Astrocyte (in vitro differentiated cells and primary cell): ENCODE data around the gene RAB11FIP4. TPM values are rescaled to one million over a fixed set of nuclear protein-coding genes. Genes with fewer than 3 reads are reported as not detected.

Experiments used
- DNase-seq: peaks from one replicate; pipeline ENCODE4 v3.0.0-alpha.2; 2010; ENCODE audit warnings: low read depth
- FAIRE-seq: peaks from 2 replicates; lab custom pipeline; 2011; peaks lifted over from hg19 to GRCh38; lab: Jason Lieb, UNC
- H2AFZ ChIP-seq: 2 replicates; pipeline ENCODE4 v1.6.0; 2012; ENCODE audit warnings: low read depth, low read length, inconsistent platforms
- H3K27ac ChIP-seq: 2 replicates; pipeline ENCODE4 v1.5.1; 2011; ENCODE audit warnings: low read depth, low read length, inconsistent platforms
- H3K27me3 ChIP-seq: 2 replicates; pipeline ENCODE4 v1.6.0; 2011; ENCODE audit warnings: low read length, inconsistent platforms; ENCODE audit not compliant: insufficient read depth
- H3K36me3 ChIP-seq: 2 replicates; pipeline ENCODE4 v1.5.1; 2011; ENCODE audit warnings: low read length, inconsistent platforms; ENCODE audit not compliant: insufficient read depth
- H3K4me1 ChIP-seq: 2 replicates; pipeline ENCODE4 v1.5.1; 2011; ENCODE audit warnings: low read length, inconsistent platforms; ENCODE audit not compliant: insufficient read depth
- H3K4me2 ChIP-seq: 2 replicates; pipeline ENCODE4 v1.6.0; 2012; ENCODE audit warnings: low read length, inconsistent platforms
- H3K4me3 ChIP-seq: 2 replicates; pipeline ENCODE4 v1.5.1; 2011; ENCODE audit warnings: low read depth, mild to moderate bottlenecking, low read length, inconsistent platforms; ENCODE audit not compliant: insufficient read depth
- H3K79me2 ChIP-seq: 2 replicates; pipeline ENCODE4 v1.6.0; 2012; ENCODE audit warnings: mild to moderate bottlenecking, low read length, inconsistent platforms; ENCODE audit not compliant: insufficient read depth
- H3K9ac ChIP-seq: 2 replicates; pipeline ENCODE4 v1.6.0; 2012; ENCODE audit warnings: mild to moderate bottlenecking, low read length, inconsistent platforms
- H3K9me3 ChIP-seq: 2 replicates; pipeline ENCODE4 v1.5.1; 2012; ENCODE audit warnings: low read depth, mild to moderate bottlenecking, low read length, inconsistent platforms; ENCODE audit not compliant: insufficient read depth
- H4K20me1 ChIP-seq: 2 replicates; pipeline ENCODE4 v1.6.0; 2012; ENCODE audit warnings: low read length, inconsistent platforms; ENCODE audit not compliant: insufficient read depth
- H3K27ac Mint-ChIP-seq: one replicate; pipeline ENCODE4 v1.8.0; 2021; ENCODE audit warnings: mild to moderate bottlenecking, mixed read lengths; ENCODE audit not compliant: unreplicated experiment
- H3K27me3 Mint-ChIP-seq: one replicate; pipeline ENCODE4 v1.8.0; 2021; ENCODE audit warnings: low read depth, mixed read lengths; ENCODE audit not compliant: unreplicated experiment
- H3K36me3 Mint-ChIP-seq: one replicate; pipeline ENCODE4 v1.8.0; 2021; ENCODE audit warnings: low read depth, mixed read lengths; ENCODE audit not compliant: unreplicated experiment
- H3K4me1 Mint-ChIP-seq: one replicate; pipeline ENCODE4 v1.8.0; 2021; ENCODE audit warnings: low read depth, mixed read lengths; ENCODE audit not compliant: unreplicated experiment
- H3K4me3 Mint-ChIP-seq: one replicate; pipeline ENCODE4 v1.8.0; 2021; ENCODE audit warnings: mild to moderate bottlenecking, moderate library complexity, mixed read lengths; ENCODE audit not compliant: unreplicated experiment
- H3K9me3 Mint-ChIP-seq: one replicate; pipeline ENCODE4 v1.8.0; 2021; ENCODE audit warnings: mild to moderate bottlenecking, mixed read lengths; ENCODE audit not compliant: unreplicated experiment
- EZH2 ChIP-seq: IDR thresholded peaks from 2 replicates; pipeline ENCODE4 v1.6.1; 2012; ENCODE audit warnings: mild to moderate bottlenecking, low read length, inconsistent platforms; ENCODE audit not compliant: insufficient read depth
- total RNA-seq: library from RNA; stranded (reverse); gene quantifications from 2 replicates; pipeline ENCODE4 v1.2.1, GENCODE V29; 2021
- TF ChIP-seq, protein P1 (sequence below): IDR thresholded peaks from 2 replicates; pipeline ENCODE4 v1.5.1; 2011; ENCODE audit warnings: low read depth, mild to moderate bottlenecking, inconsistent platforms, low read length, moderate library complexity; ENCODE audit not compliant: insufficient read depth

The RAB11FIP4 gene
- total RNA-seq, 1 donor from 2014 or later = 4.4 TPM

DNA sequence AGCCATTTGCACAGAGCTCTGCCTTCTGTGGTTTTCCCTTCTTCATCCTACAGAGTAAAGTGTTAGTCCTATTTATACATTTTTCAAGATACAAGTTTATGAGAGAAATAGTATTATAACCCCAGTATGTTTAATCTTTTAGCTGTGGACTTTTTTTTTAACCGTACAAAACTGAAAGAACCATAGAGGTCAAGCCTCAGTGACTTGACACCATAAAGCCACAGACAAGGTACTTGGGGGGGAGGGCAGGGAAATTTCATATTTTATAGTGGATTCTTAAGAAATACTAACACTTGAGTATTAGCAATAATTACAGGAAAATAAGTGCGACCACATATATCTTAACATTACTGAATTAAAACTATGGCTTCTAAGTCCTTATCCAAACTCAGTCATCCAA, 17.0 kb upstream of the RAB11FIP4 start:
- Histone ChIP-seq H4K20me1 (peaks cover 7% of the 10 kb centered on the region), H3K36me3 (peaks cover 15% of the 10 kb centered on the region), H3K27ac (no peak overlapping the region), H3K4me3 (no peak overlapping the region), H3K27me3 (no peaks in the 10 kb centered on the region), H2AFZ (no peak overlapping the region), H3K9ac (no peak overlapping the region), H3K9me3 (no peaks in the 10 kb centered on the region), H3K79me2 (no peaks in the 10 kb centered on the region), H3K4me1 (peaks cover 5% of the 10 kb centered on the region), H3K4me2 (no peak overlapping the region)
- no peaks in the 10 kb centered on the region for H3K36me3 Mint-ChIP-seq
- no peaks in the 10 kb centered on the region for H3K9me3 Mint-ChIP-seq
- H3K27me3 Mint-ChIP-seq = no peaks in the 10 kb centered on the region
- no peak for TF ChIP-seq EZH2
- TF ChIP-seq, protein P1, sequence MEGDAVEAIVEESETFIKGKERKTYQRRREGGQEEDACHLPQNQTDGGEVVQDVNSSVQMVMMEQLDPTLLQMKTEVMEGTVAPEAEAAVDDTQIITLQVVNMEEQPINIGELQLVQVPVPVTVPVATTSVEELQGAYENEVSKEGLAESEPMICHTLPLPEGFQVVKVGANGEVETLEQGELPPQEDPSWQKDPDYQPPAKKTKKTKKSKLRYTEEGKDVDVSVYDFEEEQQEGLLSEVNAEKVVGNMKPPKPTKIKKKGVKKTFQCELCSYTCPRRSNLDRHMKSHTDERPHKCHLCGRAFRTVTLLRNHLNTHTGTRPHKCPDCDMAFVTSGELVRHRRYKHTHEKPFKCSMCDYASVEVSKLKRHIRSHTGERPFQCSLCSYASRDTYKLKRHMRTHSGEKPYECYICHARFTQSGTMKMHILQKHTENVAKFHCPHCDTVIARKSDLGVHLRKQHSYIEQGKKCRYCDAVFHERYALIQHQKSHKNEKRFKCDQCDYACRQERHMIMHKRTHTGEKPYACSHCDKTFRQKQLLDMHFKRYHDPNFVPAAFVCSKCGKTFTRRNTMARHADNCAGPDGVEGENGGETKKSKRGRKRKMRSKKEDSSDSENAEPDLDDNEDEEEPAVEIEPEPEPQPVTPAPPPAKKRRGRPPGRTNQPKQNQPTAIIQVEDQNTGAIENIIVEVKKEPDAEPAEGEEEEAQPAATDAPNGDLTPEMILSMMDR = no peak
- H3K4me3 Mint-ChIP-seq = no peak overlapping the region
- FAIRE-seq = no peak
- H3K4me1 Mint-ChIP-seq = peaks cover 3% of the 10 kb centered on the region
- no peak overlapping the region for H3K27ac Mint-ChIP-seq
- no peak for DNase-seq

GRCh38 chr17:31378638-31379037, 12.8 kb upstream of the RAB11FIP4 start:
- H3K79me2 ChIP-seq = no peaks in the 10 kb centered on the region
- FAIRE-seq = no peak
- no peaks in the 10 kb centered on the region for H3K27me3 ChIP-seq
- Mint-ChIP-seq H3K4me3 (no peak overlapping the region), H3K27me3 (no peaks in the 10 kb centered on the region), H3K27ac (no peak overlapping the region), H3K9me3 (no peaks in the 10 kb centered on the region), H3K36me3 (peaks cover 9% of the 10 kb centered on the region), H3K4me1 (peaks cover 7% of the 10 kb centered on the region)
- H3K4me2 ChIP-seq = no peak overlapping the region
- no peaks in the 10 kb centered on the region for H3K4me1 ChIP-seq
- H3K9ac ChIP-seq = no peak overlapping the region
- no peaks in the 10 kb centered on the region for H3K9me3 ChIP-seq
- DNase-seq = no peak
- H3K36me3 ChIP-seq = peaks cover 14% of the 10 kb centered on the region
- peaks cover 2% of the 10 kb centered on the region for H4K20me1 ChIP-seq
- no peak overlapping the region for H3K4me3 ChIP-seq
- no peak overlapping the region for H3K27ac ChIP-seq
- TF ChIP-seq EZH2 = no peak
- TF ChIP-seq, protein P1 = no peak
- no peak overlapping the region for H2AFZ ChIP-seq

- no peak overlapping the region for H3K4me3 ChIP-seq
- no peak overlapping the region for H3K27ac ChIP-seq
- peaks cover 2% of the 10 kb centered on the region for H4K20me1 ChIP-seq
- no peaks in the 10 kb centered on the region for H3K79me2 ChIP-seq
- H3K27ac Mint-ChIP-seq = no peak overlapping the region
- no peaks in the 10 kb centered on the region for H3K4me1 ChIP-seq
- FAIRE-seq (no peak), DNase-seq (no peak)
- H3K9me3 Mint-ChIP-seq = no peaks in the 10 kb centered on the region
- H3K36me3 ChIP-seq = peaks cover 4% of the 10 kb centered on the region
- H3K36me3 Mint-ChIP-seq = peaks cover 9% of the 10 kb centered on the region
- TF ChIP-seq, protein P1 = no peak
- TF ChIP-seq EZH2 = no peak
- H3K4me2 ChIP-seq = no peak overlapping the region
- no peaks in the 10 kb centered on the region for H3K27me3 Mint-ChIP-seq
- H3K9ac ChIP-seq = no peak overlapping the region
- H2AFZ ChIP-seq = no peak overlapping the region
- no peaks in the 10 kb centered on the region for H3K27me3 ChIP-seq
- H3K4me1 Mint-ChIP-seq = peaks cover 7% of the 10 kb centered on the region
- no peak overlapping the region for H3K4me3 Mint-ChIP-seq
- no peaks in the 10 kb centered on the region for H3K9me3 ChIP-seq
Measured at GRCh38 chr17:31379597-31380205, 11.8 kb upstream of the RAB11FIP4 start.
